Stimulated activated CD8-positive, alpha-beta memory T cell treated with anti-CD3 and anti-CD28 coated beads, Interleukin-2, amount 100 ng/mL, for 48 hours (primary cell): ENCODE measurements around the gene RUNX1.

Experiments used
- DNase-seq, 2 donors: peaks; one replicate each; pipeline ENCODE4 v3.0.0-alpha.2; 2020; ENCODE audit warnings: low read depth in 2 of 2

The RUNX1 gene

DNA sequence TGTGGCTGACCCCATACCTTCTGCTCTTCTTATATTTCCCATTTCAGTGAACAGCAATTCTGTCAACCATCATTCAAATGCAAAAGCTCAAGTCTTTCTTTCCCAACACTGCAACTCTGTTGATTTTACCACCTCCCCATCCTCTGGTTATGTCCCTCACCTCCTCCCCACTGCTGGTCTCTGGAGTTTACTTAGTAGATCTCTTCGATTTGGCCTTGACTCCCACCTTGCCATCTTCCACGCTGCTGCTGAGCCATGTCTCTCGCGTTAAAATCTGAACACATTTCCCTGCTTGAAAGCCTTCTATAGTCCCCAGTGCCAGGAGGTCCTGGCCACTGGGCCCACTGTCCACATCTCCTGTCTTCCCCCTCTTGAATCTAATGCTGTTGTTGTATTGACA, 125.5 kb downstream of the RUNX1 start:
- DNase-seq, result no peak

DNA sequence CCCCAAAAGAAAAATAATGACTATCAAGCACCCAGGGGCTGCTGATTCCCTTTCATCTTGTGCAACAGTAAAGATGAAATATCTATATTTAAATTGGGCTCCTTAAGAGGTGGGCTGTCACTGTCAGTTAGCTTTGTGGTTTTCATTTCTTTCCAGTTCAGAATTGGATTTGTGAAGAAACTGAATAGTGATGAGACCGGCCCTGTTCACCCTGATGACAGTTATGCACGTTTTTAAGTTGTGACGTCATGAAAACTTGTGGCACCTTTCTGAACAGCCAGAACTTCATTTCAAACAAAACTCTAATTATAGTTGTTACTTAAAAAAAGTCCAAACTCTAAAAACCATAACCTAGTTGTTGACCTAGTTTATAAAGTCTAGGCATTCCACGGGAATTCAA, 125.9 kb downstream of the RUNX1 start:
- DNase-seq, result no peak

- DNase-seq, result no peak
These were observed 126.6 kb downstream of the RUNX1 start for GRCh38 chr21:34922479-34922878.

- DNase-seq, result no peak
These were observed 128.0 kb downstream of the RUNX1 start for GRCh38 chr21:34921151-34921550.

DNA sequence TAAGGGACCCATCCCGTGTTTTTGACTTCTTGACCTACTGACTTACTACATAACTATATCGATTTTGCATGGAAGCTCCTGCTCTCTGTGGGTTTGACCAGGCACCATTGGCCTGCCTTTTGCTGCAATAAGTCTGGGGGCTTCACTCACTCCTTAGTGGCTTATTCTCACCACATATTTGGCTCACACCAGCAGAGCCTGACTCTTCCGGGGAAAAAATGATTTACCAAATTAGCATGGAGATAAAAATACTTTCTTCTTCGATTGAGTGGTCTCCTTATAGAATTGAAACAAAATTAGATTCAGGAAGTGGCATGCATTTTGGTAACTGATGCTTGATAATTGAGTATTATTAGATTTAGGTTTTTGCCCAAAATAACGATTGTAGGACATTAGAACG, 129.7 kb downstream of the RUNX1 start:
- DNase-seq, result no peak

GRCh38 chr21:34916446-34916845, 132.7 kb downstream of the RUNX1 start:
- DNase-seq, result no peak

- DNase-seq, result no peak
These were observed 133.7 kb downstream of the RUNX1 start for GRCh38 chr21:34915364-34915841.

DNA sequence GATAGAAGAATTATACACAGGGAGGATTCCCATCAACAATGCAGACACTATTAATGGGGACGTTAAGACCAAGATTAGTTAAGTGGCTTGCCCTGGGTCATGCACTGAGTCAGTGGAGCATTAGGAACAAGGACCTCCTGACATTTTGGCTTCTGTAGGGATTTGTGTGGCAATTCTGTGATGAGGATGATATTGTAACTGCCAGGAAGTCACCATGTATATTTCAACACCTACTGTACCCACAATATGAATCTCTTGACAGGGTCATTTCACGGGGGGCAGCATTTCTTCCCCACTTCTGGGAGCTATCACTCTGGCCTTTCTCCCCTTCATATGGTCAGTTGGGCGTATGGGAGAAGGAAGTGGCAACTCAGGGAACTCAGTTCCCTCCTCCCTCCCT, 134.9 kb downstream of the RUNX1 start:
- no peak for DNase-seq

DNA sequence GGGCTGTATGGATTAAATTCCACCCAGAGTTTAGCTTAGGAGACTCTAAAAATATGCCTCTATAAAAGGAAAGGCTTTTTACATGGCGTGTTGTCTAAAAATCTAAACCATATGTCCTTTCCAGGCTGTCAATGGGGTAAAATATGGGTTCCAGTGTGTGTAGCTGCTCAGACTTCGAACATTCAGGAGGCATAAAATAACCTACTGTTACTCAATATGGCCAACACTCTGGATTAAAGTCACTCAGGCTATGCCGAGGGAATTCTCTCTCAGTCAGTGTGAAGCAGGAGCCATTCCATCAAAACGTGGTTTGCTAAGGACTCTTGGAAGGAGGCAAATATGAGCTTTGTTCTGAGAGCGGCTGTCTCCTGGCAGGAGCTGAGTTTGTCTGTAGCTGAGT, 135.3 kb downstream of the RUNX1 start:
- DNase-seq, result no peak

- no peak for DNase-seq
These were observed 136.8 kb downstream of the RUNX1 start for GRCh38 chr21:34912022-34912945.

GRCh38 chr21:34911360-34911759, 137.7 kb downstream of the RUNX1 start:
- DNase-seq, result no peak

- no peak for DNase-seq
These were observed 138.7 kb downstream of the RUNX1 start for GRCh38 chr21:34910396-34910795.

DNA sequence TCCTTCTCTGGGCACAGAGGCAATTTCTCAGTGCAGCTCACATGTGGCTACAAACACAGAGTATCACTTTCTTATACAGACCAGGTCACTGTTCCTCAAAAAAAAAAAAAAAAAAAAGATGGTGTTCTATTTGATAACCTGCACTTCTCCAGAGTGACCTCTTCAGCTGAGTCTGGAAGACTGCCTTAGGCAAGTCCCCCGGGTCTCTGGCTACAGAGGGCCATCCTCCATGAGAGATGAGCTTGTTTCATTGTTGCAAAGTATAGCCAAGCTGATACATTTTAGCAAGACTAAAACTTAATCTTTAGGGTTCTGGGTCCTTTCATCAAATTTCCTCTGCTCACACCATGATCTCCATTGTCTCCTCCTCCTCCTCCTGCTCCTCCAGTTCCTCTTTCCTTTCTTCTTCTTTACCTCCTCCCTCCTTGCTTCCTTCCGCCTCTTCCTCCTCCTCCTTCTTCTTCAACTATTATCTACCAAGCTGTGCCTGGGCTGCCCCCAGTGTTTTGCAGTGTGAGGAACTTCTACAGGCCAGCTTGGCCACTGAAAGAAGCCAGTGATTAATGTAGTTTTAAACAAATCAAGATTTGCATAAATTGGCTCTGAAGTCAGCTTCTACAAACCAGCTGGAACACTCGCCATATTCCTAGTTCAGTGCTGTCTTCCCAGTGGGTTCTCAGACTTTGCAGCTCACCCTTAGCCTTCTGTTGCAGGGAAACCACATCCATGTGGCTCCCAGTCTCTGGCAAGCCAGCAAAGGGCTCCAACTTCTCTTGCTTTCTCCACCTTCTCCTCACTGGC, 139.4 kb downstream of the RUNX1 start:
- no peak for DNase-seq

DNA sequence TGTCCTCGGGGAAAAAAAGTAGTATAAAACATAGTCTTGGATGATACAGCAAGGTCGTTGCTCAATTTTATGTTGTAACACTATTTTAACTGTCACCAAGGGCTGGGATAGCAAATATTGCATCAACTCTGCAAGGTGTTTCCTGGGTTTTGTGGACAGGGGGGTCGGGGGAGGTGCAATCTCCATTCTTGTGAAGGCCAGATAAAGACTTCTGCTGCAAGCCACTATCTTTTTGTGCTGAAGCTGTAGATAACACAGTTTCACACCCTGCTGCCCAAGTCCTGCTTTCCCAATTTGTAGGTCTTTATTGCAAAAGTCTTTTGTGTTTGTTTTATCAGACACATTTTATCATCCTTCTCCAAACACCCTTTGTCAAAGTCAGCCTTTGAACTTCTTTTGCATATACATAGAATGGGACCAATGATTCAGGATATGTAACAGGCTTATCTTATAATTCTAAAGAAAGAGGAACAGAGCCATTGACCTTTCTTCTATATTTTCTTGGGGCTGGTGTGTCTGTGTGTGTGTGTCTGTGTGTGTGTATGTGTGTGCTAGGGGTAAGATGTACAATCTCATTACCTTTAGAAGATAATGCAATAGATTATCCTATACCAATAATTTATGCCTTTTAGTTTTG, 140.6 kb downstream of the RUNX1 start:
- DNase-seq, result no peak

GRCh38 chr21:34907461-34908418, 141.4 kb downstream of the RUNX1 start:
- no peak for DNase-seq

DNA sequence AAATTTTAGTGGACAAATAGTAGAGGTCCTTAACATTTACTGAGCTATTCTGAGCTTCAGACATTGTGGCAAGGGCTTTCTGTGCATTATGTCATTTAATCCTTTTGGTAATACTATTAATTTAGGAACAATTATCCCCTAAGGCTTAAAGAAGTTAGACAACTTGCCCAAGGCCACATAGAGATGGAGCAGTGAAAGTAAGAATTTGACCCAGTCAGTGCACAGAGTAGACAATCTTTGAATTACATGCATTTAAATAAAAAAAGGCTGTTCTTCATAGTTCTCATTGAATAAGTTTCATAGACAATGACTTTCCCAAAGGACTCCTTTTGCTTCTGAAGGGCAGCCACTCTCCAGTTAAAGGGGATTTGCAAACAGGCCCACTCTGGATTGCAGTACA, 142.7 kb downstream of the RUNX1 start:
- no peak for DNase-seq

- DNase-seq, result no peak
These were observed 143.9 kb downstream of the RUNX1 start for GRCh38 chr21:34905218-34905537.

DNA sequence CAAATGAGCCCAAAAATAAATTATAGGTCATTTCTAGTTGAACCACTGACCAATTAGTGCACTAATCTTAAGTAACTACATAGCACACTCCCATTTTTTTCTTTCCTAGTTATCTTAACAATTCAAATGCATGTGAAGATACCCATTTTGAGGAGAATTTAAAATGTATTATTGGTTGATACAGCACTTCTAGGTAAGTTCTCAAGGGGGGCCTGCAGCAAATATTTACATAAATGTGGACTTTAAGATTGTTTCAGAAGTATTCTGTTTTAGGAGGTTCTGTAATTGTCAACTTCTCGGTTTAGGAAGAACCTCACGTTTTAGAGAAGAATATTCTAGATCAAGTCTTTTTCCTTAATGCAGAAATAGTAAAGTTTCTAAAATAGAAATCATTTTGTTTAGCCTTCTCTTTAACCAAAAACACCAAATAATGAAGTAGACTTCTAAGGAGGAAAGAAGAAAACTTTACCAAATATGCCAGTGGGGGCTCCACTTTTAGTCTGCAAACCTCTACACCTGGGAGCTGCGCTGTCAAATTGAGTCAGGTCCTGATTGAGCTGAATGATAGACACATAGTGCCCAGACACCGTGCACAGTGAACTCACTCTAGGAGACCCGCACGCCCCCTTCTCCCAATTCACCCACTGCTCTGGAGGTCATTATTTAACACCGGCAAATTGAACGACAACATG, 144.4 kb downstream of the RUNX1 start:
- DNase-seq, result no peak

GRCh38 chr21:34900376-34900775, 148.7 kb downstream of the RUNX1 start:
- DNase-seq, result no peak

DNA sequence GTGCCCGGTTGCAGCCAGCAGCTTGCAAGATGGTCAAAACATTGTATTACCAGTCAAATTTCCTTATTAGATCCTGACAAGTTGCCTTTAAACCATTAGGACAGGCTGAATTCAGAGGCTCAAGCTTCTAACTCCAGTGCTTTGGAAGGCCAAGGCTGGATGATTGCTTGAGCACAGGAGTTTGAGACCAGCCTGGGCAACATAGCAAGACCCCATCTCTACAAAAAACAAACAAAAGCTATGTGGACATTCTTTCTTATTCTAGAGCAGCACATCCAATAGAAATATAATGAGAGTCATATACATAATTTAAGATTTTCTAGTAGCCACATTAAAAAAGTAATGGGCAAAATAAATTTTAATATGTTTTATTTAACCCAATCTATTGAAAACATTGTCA, 149.3 kb downstream of the RUNX1 start:
- no peak for DNase-seq

GRCh38 chr21:34899302-34899701, 149.8 kb downstream of the RUNX1 start:
- no peak for DNase-seq
